ENCODE results near the gene ADGRV1. TPM values are rescaled to one million over a fixed set of nuclear protein-coding genes. Genes with fewer than 3 reads are reported as not detected.

Gene ADGRV1
- total and polyA plus RNA-seq, 8 donors: 0.75 to 10.3 (median 4.0) TPM

DNA sequence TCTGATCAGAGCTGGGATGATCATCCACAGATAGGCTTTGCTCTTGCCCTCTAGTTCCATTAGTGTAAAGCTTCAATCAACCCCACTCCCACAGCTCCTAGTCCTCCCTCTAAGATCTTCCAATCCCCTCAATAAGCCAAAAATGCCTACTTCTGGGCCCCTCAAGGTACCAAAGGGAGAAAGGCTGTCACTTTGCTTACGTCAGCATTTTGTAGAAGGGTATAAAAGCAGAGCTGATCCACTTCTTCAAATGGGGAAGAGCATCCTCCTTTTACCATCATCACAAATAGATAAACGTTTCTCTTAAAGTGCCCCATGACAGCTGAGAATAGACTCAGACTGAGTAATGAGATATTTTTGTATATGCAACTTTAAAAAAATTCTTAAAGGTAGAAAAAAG lies 13.1 kb upstream of the ADGRV1 start:
- WGBS, 5 donors: 70 to 81% (median 79%) methylated on average over 2 of the region's 2 CpGs
- TF ChIP-seq EP300 (IDR thresholded peaks at IDR 0.05) (no peak), POLR2A (IDR thresholded peaks at IDR 0.05) (no peak), POLR2AphosphoS5 (IDR thresholded peaks at IDR 0.05) (no peak)
- TF ChIP-seq, protein P1, sequence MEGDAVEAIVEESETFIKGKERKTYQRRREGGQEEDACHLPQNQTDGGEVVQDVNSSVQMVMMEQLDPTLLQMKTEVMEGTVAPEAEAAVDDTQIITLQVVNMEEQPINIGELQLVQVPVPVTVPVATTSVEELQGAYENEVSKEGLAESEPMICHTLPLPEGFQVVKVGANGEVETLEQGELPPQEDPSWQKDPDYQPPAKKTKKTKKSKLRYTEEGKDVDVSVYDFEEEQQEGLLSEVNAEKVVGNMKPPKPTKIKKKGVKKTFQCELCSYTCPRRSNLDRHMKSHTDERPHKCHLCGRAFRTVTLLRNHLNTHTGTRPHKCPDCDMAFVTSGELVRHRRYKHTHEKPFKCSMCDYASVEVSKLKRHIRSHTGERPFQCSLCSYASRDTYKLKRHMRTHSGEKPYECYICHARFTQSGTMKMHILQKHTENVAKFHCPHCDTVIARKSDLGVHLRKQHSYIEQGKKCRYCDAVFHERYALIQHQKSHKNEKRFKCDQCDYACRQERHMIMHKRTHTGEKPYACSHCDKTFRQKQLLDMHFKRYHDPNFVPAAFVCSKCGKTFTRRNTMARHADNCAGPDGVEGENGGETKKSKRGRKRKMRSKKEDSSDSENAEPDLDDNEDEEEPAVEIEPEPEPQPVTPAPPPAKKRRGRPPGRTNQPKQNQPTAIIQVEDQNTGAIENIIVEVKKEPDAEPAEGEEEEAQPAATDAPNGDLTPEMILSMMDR (IDR thresholded peaks at IDR 0.05): no peak
- Histone ChIP-seq H3K4me3 (no peak overlapping the region), H3K36me3 (no peaks in the 10 kb centered on the region), H3K4me1 (peaks cover 0 to 15% (median 2%) of the 10 kb centered on the region in 4 donors), H3K27ac (no peak overlapping the region), H3K27me3 (peaks cover 0 to 50% (median 6%) of the 10 kb centered on the region in 3 donors), H3K9me3 (no peaks in the 10 kb centered on the region)
- DNase-seq: no peak
- intact Hi-C loops (cut with DNase I; ENCODE audit: low total_unique reads): no loop called here

DNA sequence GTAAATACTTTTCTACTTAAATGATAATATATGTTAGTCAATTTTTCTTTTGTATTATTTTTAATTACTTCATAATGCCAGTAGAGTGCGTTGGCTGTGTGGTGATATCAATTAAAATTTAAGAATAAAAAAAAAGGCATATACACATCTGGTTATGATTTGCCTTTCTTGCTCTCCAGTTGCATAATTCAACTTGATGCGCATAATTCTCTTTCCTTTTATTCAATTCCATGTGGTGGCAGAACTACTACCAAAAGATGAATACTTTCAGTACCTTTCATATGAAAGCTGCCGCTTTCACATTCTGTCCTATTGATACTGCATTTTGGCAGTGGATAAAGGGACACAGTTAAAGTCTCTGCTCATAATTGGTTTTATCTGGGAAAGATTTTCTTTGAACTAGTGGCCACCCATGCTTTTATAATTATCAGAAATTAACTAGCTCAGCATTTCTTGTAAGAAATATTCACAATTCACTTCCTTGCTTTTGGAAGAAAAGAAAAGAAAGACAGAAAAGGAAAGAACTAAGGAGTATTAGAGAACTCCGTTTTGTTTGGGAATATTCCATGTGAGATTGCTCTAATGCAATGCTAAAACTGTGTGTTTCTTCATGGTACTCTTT lies 12.3 kb upstream of the ADGRV1 start:
- Histone ChIP-seq H3K4me3 (no peak overlapping the region), H3K27me3 (peaks cover 0 to 51% (median 9%) of the 10 kb centered on the region in 3 donors), H3K4me1 (peaks cover 0 to 15% (median 2%) of the 10 kb centered on the region in 4 donors), H3K36me3 (no peaks in the 10 kb centered on the region), H3K27ac (no peak overlapping the region), H3K9me3 (no peaks in the 10 kb centered on the region)
- 71 to 88% (median 76%) methylated on average over 4 of the region's 4 CpGs for WGBS, 5 donors
- no peak for TF ChIP-seq EP300 (IDR thresholded peaks at IDR 0.05)
- no peak for TF ChIP-seq POLR2A (IDR thresholded peaks at IDR 0.05)
- TF ChIP-seq, protein P1 (IDR thresholded peaks at IDR 0.05): no peak
- no peak for TF ChIP-seq POLR2AphosphoS5 (IDR thresholded peaks at IDR 0.05)
- no peak for DNase-seq
- intact Hi-C loops (cut with DNase I; ENCODE audit: low total_unique reads): no loop called here

DNA sequence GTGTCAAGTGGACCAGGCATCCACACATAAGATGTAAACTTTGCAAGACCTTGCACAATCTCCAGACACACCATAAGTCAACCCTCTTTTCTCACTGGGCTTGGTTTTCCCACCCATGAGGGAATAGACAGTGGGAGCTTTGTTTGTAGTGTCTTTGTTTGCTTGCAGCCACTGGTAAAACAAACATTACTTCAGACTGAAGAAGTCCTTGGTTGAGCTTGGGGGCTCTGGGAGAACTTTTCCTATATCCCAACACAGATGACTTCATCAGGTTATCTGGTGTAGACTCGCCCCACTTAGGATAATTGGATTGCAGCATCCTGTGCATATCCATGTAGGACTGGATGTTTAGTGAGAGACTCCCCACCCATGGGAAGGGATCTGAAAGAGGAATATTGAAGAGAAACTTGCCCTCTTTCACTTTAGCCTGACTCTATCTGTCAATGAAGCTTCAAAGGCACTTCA lies 11.5 kb upstream of the ADGRV1 start:
- Histone ChIP-seq H3K27me3 (peaks cover 0 to 48% (median 9%) of the 10 kb centered on the region in 3 donors), H3K4me3 (no peak overlapping the region), H3K4me1 (peaks cover 0 to 15% (median 2%) of the 10 kb centered on the region in 4 donors), H3K36me3 (no peaks in the 10 kb centered on the region), H3K27ac (no peak overlapping the region), H3K9me3 (no peaks in the 10 kb centered on the region)
- DNase-seq: no peak
- intact Hi-C loops (cut with DNase I; ENCODE audit: low total_unique reads): no loop called here
- TF ChIP-seq POLR2AphosphoS5 (IDR thresholded peaks at IDR 0.05) (no peak), EP300 (IDR thresholded peaks at IDR 0.05) (no peak), POLR2A (IDR thresholded peaks at IDR 0.05) (no peak)
- TF ChIP-seq, protein P1 (IDR thresholded peaks at IDR 0.05): no peak
- WGBS, 5 donors: 47 to 86% (median 56%) methylated on average over 1 of the region's 1 CpG

DNA sequence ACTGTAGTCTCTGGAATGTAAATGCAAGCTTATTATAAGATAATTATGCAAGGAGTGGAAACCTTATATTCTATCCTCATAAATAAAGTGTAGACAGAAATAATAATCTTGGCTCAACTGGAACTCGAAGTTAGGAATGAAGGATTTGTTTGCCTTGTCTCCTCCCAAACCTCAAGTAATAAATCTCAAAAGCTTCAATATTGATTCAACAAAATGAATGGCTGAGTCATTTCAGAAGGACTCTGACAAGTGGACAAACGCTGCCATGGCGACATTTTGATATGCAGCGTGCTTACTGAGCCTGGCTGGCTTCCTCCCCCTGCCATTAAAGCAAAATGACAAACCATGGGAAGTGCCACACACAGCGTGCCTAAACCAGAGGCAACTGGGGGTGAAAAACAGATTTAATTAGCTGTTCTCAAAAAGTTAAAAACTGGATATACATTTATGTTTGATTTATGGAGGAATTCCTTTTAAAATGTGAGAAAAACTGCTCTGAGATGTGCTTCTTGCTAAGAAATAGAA lies 10.5 kb upstream of the ADGRV1 start:
- H3K4me1 ChIP-seq: peaks cover 0 to 15% (median 2%) of the 10 kb centered on the region in 4 donors
- H3K4me3 ChIP-seq: no peak overlapping the region
- DNase-seq: peak; percentile 61 to 87
- 18 to 34% (median 24%) methylated on average over 5 of the region's 5 CpGs for whole genome bisulfite sequencing, 5 donors
- no peaks in the 10 kb centered on the region for H3K9me3 ChIP-seq
- H3K36me3 ChIP-seq: no peaks in the 10 kb centered on the region
- TF ChIP-seq POLR2A (IDR thresholded peaks at IDR 0.05) (no peak), POLR2AphosphoS5 (IDR thresholded peaks at IDR 0.05) (peak in 1 of 3 donors; percentile 44)
- no peak overlapping the region for H3K27ac ChIP-seq
- H3K27me3 ChIP-seq: peaks cover 0 to 46% (median 9%) of the 10 kb centered on the region in 3 donors
- intact Hi-C loops (cut with DNase I; ENCODE audit: low total_unique reads): no loop called here

DNA sequence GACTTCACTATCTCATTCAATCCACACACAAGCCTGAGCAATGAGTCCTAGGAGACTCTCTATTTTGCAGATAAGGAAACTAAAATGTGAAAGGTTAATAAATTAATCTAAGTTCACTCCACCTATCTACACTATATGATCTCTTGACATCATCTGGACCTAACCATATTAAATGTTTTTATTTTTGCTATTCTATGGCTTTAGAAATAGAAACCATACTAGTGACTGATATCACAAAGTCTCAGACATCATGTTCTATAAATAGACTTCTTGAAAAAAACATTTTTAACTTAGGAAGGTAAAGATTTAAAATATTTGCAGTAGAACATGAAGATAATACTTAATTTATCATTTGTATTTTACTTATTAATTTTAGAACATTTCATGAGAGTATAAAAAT lies 9.4 kb upstream of the ADGRV1 start:
- no peak for TF ChIP-seq POLR2AphosphoS5 (IDR thresholded peaks at IDR 0.05)
- TF ChIP-seq, protein P1 (IDR thresholded peaks at IDR 0.05): no peak
- no peak for TF ChIP-seq EP300 (IDR thresholded peaks at IDR 0.05)
- no peak for TF ChIP-seq POLR2A (IDR thresholded peaks at IDR 0.05)
- Histone ChIP-seq H3K36me3 (no peaks in the 10 kb centered on the region), H3K9me3 (no peaks in the 10 kb centered on the region), H3K4me3 (no peak overlapping the region), H3K27ac (no peak overlapping the region), H3K27me3 (peaks cover 0 to 44% (median 9%) of the 10 kb centered on the region in 3 donors), H3K4me1 (peaks cover 0 to 15% (median 2%) of the 10 kb centered on the region in 4 donors)
- no peak for DNase-seq
- intact Hi-C loops (cut with DNase I; ENCODE audit: low total_unique reads): no loop called here

All from stomach (tissue), 9 donors.